Caco-2 (cell line): ENCODE data around the gene POLRMT. TPM values are rescaled to one million over a fixed set of nuclear protein-coding genes. Genes with fewer than 3 reads are reported as not detected.

ENCODE experiments used
- BruUV-seq: library from RNA; stranded (reverse); fragments of 400-500 nt; replicated peaks from 2 replicates; lab custom pipeline; 2021; lab: Mats Ljungman, UMichigan
- CTCF ChIA-PET: fragments of 300-600 bp; sonication (Branson Sonifier 250); formaldehyde crosslinking; loops from one replicate; lab custom pipeline; 2022; ENCODE audit warnings: antibody characterized with exemption; lab: Charles Lee
- POLR2A ChIA-PET: fragments of 300-600 bp; sonication (Branson Sonifier 250); formaldehyde crosslinking; loops from one replicate; lab custom pipeline; 2022; ENCODE audit warnings: antibody characterized with exemption; lab: Charles Lee
- DNase-seq, 2 experiments: peaks; one replicate each; pipeline versions ENCODE4 v3.0.0 to v3.0.0-alpha.2; 2020 to 2022
- H3K27me3 ChIP-seq: replicated peaks from 2 replicates; pipeline ENCODE4 v1.6.0; 2011; ENCODE audit warnings: low read length; ENCODE audit not compliant: control insufficient read depth, insufficient read depth
- H3K36me3 ChIP-seq: 2 replicates; pipeline ENCODE4 v1.5.1; 2011; ENCODE audit warnings: low read length; ENCODE audit not compliant: control insufficient read depth, insufficient read depth
- H3K4me1 ChIP-seq: fragments of 250-450 bp; sonication (Bioruptor Pico); 2 replicates; pipeline ENCODE4 v1.5.1; 2020; ENCODE audit warnings: mild to moderate bottlenecking
- H3K4me3 ChIP-seq: 2 replicates; pipeline ENCODE4 v1.5.1; 2011; ENCODE audit warnings: low read depth, mild to moderate bottlenecking, control low read depth, low read length
- H3K9me3 ChIP-seq: fragments of 250-450 bp; sonication (Bioruptor Pico); 2 replicates; pipeline ENCODE4 v1.5.1; 2020; ENCODE audit warnings: mild to moderate bottlenecking, moderate library complexity
- H3K27ac Mint-ChIP-seq: one replicate; pipeline ENCODE4 v1.8.0; 2022; ENCODE audit warnings: mixed read lengths; ENCODE audit not compliant: unreplicated experiment
- H3K27me3 Mint-ChIP-seq: one replicate; pipeline ENCODE4 v1.8.0; 2022; ENCODE audit warnings: mixed read lengths; ENCODE audit not compliant: insufficient read depth, unreplicated experiment
- H3K36me3 Mint-ChIP-seq: one replicate; pipeline ENCODE4 v1.8.0; 2022; ENCODE audit warnings: mild to moderate bottlenecking, mixed read lengths; ENCODE audit not compliant: insufficient read depth, unreplicated experiment
- H3K4me1 Mint-ChIP-seq: one replicate; pipeline ENCODE4 v1.8.0; 2022; ENCODE audit warnings: low read depth, mixed read lengths; ENCODE audit not compliant: unreplicated experiment
- H3K4me3 Mint-ChIP-seq: one replicate; pipeline ENCODE4 v1.8.0; 2022; ENCODE audit warnings: mild to moderate bottlenecking, moderate library complexity, mixed read lengths; ENCODE audit not compliant: unreplicated experiment
- H3K9me3 Mint-ChIP-seq: one replicate; pipeline ENCODE4 v1.8.0; 2022; ENCODE audit warnings: mixed read lengths; ENCODE audit not compliant: unreplicated experiment
- CTCF ChIP-seq, 2 experiments: fragments of 200-600 bp in 1 of 2; IDR thresholded peaks; 1 replicate in 1 of 2; 2 replicates in 1 of 2; pipeline versions ENCODE4 v1.5.1 to v1.8.0; 2011 to 2022; ENCODE audit warnings: antibody characterized with exemption in 1 of 2, control low read depth in 1 of 2, inconsistent platforms in 1 of 2, low read depth in 1 of 2, low read length in 1 of 2, mild to moderate bottlenecking in 1 of 2, moderate library complexity in 1 of 2; ENCODE audit not compliant: insufficient read depth in 1 of 2, severe bottlenecking in 1 of 2, unreplicated experiment in 1 of 2
- intact Hi-C: fragments of 100-400 bp; cut with micrococcal nuclease; formaldehyde crosslinking; loops from one replicate; pipeline ENCODE4 v1.10.0; 2022; ENCODE audit not compliant: unreplicated experiment
- total RNA-seq: library from RNA; stranded (reverse); gene quantifications from 2 replicates; pipeline ENCODE4 v1.2.3, GENCODE V29; 2022

Gene POLRMT
- total RNA-seq, 1 experiment from 2014 or later, result 95.8 TPM

DNA sequence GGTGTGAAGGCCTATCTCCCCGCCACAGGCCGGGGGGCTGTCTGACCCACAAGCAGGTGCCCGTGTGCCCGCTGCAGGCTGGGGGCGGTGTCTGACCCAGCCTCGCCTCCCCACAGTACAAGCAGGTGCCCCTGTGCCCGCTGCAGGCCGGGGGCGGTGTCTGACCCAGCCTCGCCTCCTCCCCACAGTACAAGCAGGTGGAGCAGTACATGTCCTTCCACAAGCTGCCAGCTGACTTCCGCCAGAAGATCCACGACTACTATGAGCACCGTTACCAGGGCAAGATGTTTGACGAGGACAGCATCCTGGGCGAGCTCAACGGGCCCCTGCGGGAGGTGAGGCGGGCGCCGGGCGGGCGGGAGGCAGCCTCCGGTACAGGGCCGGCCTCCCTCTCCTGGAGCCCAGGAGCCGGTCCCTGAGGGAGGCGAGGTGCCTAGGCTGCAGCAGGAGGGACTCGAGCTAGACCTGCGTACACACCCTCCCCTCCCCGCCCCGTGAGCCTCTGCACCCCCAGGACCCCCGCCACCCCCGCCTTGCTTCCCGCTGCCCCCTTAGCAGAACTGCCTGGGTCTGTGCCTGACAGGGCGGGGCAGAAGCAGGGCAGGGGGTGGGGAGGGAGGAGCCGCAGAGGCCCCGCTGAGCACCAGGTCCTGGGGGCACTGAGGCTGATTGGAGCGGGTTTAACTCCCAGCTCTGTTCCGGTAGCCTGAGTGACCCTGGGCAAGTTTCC, 23.1 kb downstream of the POLRMT start:
- H3K36me3 ChIP-seq, result no peaks in the 10 kb centered on the region
- Mint-ChIP-seq H3K36me3 (peaks cover 13% of the 10 kb centered on the region), H3K27ac (no peak overlapping the region), H3K4me1 (no peaks in the 10 kb centered on the region), H3K9me3 (no peaks in the 10 kb centered on the region), H3K27me3 (no peaks in the 10 kb centered on the region), H3K4me3 (no peak overlapping the region)
- no peaks in the 10 kb centered on the region for H3K4me1 ChIP-seq
- DNase-seq, result no peak
- ChIA-PET CTCF (no interaction called here), POLR2A (no interaction called here)
- H3K27me3 ChIP-seq, result no peaks in the 10 kb centered on the region
- no peak overlapping the region for H3K4me3 ChIP-seq
- H3K9me3 ChIP-seq, result no peaks in the 10 kb centered on the region
- intact Hi-C loops, result no loop called here
- BruUV-seq, result no TSS peak
- TF ChIP-seq CTCF (IDR thresholded peaks at IDR 0.05; ENCODE audit: insufficient read depth in 1 of 2, low read depth in 1 of 2, low read length in 1 of 2, severe bottlenecking in 1 of 2, unreplicated experiment in 1 of 2), result no peak

DNA sequence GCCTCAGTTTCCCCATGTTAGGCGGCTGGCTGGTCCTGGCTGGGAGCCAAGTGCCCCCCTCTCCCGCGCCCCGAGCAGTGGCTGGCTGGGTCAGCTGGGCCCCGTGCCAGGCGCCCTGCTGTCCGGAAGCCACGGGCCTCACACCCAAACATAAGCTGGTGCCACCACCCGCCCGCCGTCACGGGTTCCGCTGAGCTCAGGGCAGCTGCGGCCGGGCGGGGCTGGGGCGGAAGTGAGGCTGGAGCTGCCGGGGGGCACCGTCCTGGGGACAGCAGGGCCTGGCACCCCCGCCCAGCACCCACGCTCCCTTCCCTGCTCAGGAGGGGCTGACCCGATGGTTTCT, 24.4 kb downstream of the POLRMT start:
- H3K4me3 Mint-ChIP-seq, result no peak overlapping the region
- TF ChIP-seq CTCF (IDR thresholded peaks at IDR 0.05; ENCODE audit: insufficient read depth in 1 of 2, low read depth in 1 of 2, low read length in 1 of 2, severe bottlenecking in 1 of 2, unreplicated experiment in 1 of 2), result no peak
- ChIA-PET CTCF (no interaction called here), POLR2A (no interaction called here)
- no peaks in the 10 kb centered on the region for H3K27me3 Mint-ChIP-seq
- DNase-seq, result no peak
- Histone ChIP-seq H3K9me3 (no peaks in the 10 kb centered on the region), H3K4me1 (no peaks in the 10 kb centered on the region), H3K36me3 (no peaks in the 10 kb centered on the region), H3K27me3 (no peaks in the 10 kb centered on the region), H3K4me3 (no peak overlapping the region)
- peaks cover 7% of the 10 kb centered on the region for H3K36me3 Mint-ChIP-seq
- no peaks in the 10 kb centered on the region for H3K9me3 Mint-ChIP-seq
- intact Hi-C loops, result no loop called here
- no peaks in the 10 kb centered on the region for H3K4me1 Mint-ChIP-seq
- no peak overlapping the region for H3K27ac Mint-ChIP-seq
- BruUV-seq, result no TSS peak

- CTCF ChIA-PET, result no interaction called here
- Histone ChIP-seq H3K4me1 (no peaks in the 10 kb centered on the region), H3K4me3 (no peak overlapping the region), H3K9me3 (no peaks in the 10 kb centered on the region), H3K36me3 (no peaks in the 10 kb centered on the region), H3K27me3 (no peaks in the 10 kb centered on the region)
- TF ChIP-seq CTCF (IDR thresholded peaks at IDR 0.05; ENCODE audit: insufficient read depth in 1 of 2, low read depth in 1 of 2, low read length in 1 of 2, severe bottlenecking in 1 of 2, unreplicated experiment in 1 of 2), result no peak
- H3K9me3 Mint-ChIP-seq, result no peaks in the 10 kb centered on the region
- DNase-seq, result no peak
- peaks cover 7% of the 10 kb centered on the region for H3K36me3 Mint-ChIP-seq
- H3K27ac Mint-ChIP-seq, result no peak overlapping the region
- no TSS peak for BruUV-seq
- H3K27me3 Mint-ChIP-seq, result no peaks in the 10 kb centered on the region
- H3K4me3 Mint-ChIP-seq, result no peak overlapping the region
- intact Hi-C loops, result no loop called here
- no peaks in the 10 kb centered on the region for H3K4me1 Mint-ChIP-seq
- POLR2A ChIA-PET, result no interaction called here
These were observed 25.0 kb downstream of the POLRMT start for GRCh38 chr19:608155-609003.
